Fibroblast of lung (primary cell): ENCODE measurements around the gene LPP. TPM values are rescaled to one million over a fixed set of nuclear protein-coding genes. Genes with fewer than 3 reads are reported as not detected.
A peak's percentile ranks its signal among the peaks of the same experiment; 100 is the strongest.

Experiments used
- DNase-seq, 2 donors: peaks; one replicate each; pipeline versions ENCODE4 v3.0.0 to v3.0.0-alpha.2; 2010; ENCODE audit warnings: low read depth in 2 of 2
- H2AFZ ChIP-seq: 2 replicates; pipeline ENCODE4 v1.5.1; 2012; ENCODE audit warnings: low read length, control low read depth, inconsistent platforms
- H3K27ac ChIP-seq: 2 replicates; pipeline ENCODE4 v1.5.1; 2011; ENCODE audit warnings: low read length, control low read depth; ENCODE audit not compliant: insufficient read depth
- H3K27me3 ChIP-seq: 2 replicates; pipeline ENCODE4 v1.5.1; 2011; ENCODE audit warnings: mild to moderate bottlenecking, low read length; ENCODE audit not compliant: control insufficient read depth, insufficient read depth
- H3K36me3 ChIP-seq: 2 replicates; pipeline ENCODE4 v1.5.1; 2011; ENCODE audit warnings: low read length; ENCODE audit not compliant: control insufficient read depth, insufficient read depth
- H3K4me1 ChIP-seq: 2 replicates; pipeline ENCODE4 v1.5.1; 2011; ENCODE audit warnings: low read length; ENCODE audit not compliant: control insufficient read depth, insufficient read depth; ENCODE audit errors: extremely low read depth
- H3K4me2 ChIP-seq: 2 replicates; pipeline ENCODE4 v1.5.1; 2011; ENCODE audit warnings: low read length, control low read depth; ENCODE audit not compliant: insufficient read depth; ENCODE audit errors: extremely low read depth
- H3K4me3 ChIP-seq, 4 experiments: fragments of 200-600 bp in 1 of 4; sonication (generic) in 1 of 4; replicated peaks in 1 of 4; 2 replicates each; pipeline ENCODE4 v1.5.1; 2011 to 2016; ENCODE audit warnings: low read length in 4 of 4, low read depth in 3 of 4, mild to moderate bottlenecking in 3 of 4, control low read depth in 2 of 4, inconsistent platforms in 1 of 4, mixed read lengths in 1 of 4; ENCODE audit not compliant: insufficient read depth in 1 of 4; ENCODE audit errors: control extremely low read depth in 1 of 4
- H3K79me2 ChIP-seq: 2 replicates; pipeline ENCODE4 v1.5.1; 2012; ENCODE audit warnings: mild to moderate bottlenecking, low read length, inconsistent platforms; ENCODE audit not compliant: control insufficient read depth, insufficient read depth
- H3K9ac ChIP-seq: 2 replicates; pipeline ENCODE4 v1.5.1; 2011; ENCODE audit warnings: mild to moderate bottlenecking, low read length, control low read depth; ENCODE audit not compliant: insufficient read depth
- H3K9me3 ChIP-seq: 2 replicates; pipeline ENCODE4 v1.5.1; 2012; ENCODE audit warnings: low read depth, low read length; ENCODE audit not compliant: control insufficient read depth, insufficient read depth
- H4K20me1 ChIP-seq: 2 replicates; pipeline ENCODE4 v1.5.1; 2011; ENCODE audit warnings: low read length; ENCODE audit not compliant: control insufficient read depth, insufficient read depth; ENCODE audit errors: extremely low read depth
- EZH2 ChIP-seq: IDR thresholded peaks from 2 replicates; pipeline ENCODE4 v1.5.1; 2012; ENCODE audit warnings: low read length, control low read depth, mild to moderate bottlenecking; ENCODE audit errors: missing control alignments
- polyA plus RNA-seq, 2 donors: library from polyadenylated mRNA; depleted of rRNA in 1 of 2; stranded (reverse) in 1 of 2; unstranded in 1 of 2; fragments of >200 nt; gene quantifications; 2 replicates each; pipeline ENCODE4 v1.2.1, GENCODE V29; 2011 to 2012; ENCODE audit warnings: missing spikeins in 1 of 2
- total RNA-seq: library from RNA; depleted of rRNA; stranded (reverse); fragments of >200 nt; gene quantifications from 2 replicates; pipeline ENCODE4 v1.2.1, GENCODE V29; 2014
- TF ChIP-seq, protein P1 (sequence below), 2 donors: IDR thresholded peaks in 1 of 2; conservative IDR thresholded peaks in 1 of 2; 1 replicate in 1 of 2; 2 replicates in 1 of 2; pipeline ENCODE4 v1.5.1; 2011 to 2012; ENCODE audit warnings: low read length in 2 of 2, control low read depth in 1 of 2, inconsistent platforms in 1 of 2, low read depth in 1 of 2, mild to moderate bottlenecking in 1 of 2

The LPP gene
- total and polyA plus RNA-seq, 2 donors (not counting 1 experiment from before 2014, with no cell fraction given), result 69.0 to 124 TPM

DNA sequence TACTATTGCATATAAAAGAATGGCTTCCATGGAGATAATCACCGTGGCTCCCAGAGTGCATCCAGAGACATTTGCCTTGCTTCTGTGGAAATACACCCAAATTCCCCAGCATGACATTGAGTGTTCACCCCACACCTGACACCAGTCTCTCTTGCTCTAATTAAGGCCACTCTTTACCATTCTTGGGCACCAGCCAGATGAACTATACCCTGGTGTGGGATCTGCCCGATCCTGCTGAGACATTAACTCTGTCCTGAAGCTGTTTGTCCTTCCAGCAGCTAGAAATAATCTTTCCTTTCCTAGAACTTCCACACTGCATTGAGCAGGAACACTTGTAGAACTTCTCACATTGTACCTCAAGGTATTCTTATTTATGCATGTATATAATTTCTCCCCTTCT is 105.2 kb downstream of the LPP start:
- Histone ChIP-seq H3K4me2 (no peak overlapping the region), H3K9me3 (no peaks in the 10 kb centered on the region), H3K4me1 (peaks cover 15% of the 10 kb centered on the region), H3K79me2 (peaks cover 45% of the 10 kb centered on the region), H3K27ac (no peak overlapping the region), H3K27me3 (no peaks in the 10 kb centered on the region), H4K20me1 (no peaks in the 10 kb centered on the region), H3K4me3 (no peak overlapping the region), H3K36me3 (no peaks in the 10 kb centered on the region), H2AFZ (no peak overlapping the region), H3K9ac (no peak overlapping the region)
- DNase-seq, result no peak
- TF ChIP-seq EZH2, result no peak
- TF ChIP-seq, protein P1, sequence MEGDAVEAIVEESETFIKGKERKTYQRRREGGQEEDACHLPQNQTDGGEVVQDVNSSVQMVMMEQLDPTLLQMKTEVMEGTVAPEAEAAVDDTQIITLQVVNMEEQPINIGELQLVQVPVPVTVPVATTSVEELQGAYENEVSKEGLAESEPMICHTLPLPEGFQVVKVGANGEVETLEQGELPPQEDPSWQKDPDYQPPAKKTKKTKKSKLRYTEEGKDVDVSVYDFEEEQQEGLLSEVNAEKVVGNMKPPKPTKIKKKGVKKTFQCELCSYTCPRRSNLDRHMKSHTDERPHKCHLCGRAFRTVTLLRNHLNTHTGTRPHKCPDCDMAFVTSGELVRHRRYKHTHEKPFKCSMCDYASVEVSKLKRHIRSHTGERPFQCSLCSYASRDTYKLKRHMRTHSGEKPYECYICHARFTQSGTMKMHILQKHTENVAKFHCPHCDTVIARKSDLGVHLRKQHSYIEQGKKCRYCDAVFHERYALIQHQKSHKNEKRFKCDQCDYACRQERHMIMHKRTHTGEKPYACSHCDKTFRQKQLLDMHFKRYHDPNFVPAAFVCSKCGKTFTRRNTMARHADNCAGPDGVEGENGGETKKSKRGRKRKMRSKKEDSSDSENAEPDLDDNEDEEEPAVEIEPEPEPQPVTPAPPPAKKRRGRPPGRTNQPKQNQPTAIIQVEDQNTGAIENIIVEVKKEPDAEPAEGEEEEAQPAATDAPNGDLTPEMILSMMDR (conservative IDR thresholded peaks at IDR 0.05 in 1 of 2, IDR thresholded peaks at IDR 0.05 in 1 of 2; ENCODE audit: low read depth in 1 of 2, low read length in 2 of 2), result no peak

DNA sequence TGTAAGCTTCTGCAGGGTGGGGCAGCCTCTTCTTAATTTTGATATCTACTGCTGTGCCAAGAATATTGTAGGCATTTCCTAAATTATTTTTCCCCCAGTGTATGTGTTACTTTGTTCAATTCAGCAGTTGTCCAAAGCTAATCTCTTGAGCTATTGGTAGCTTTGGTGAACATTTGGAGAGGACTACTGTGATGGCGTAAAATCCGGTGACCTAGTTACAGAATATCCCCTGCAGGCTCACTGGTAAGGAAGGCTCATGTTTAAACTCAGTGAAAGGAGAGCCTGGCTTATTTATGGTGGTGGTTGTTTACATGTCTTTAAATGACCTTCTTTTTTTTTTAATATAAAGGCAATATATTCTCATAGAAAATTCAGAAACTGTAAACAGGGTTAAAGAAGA is 105.6 kb downstream of the LPP start:
- peaks cover 45% of the 10 kb centered on the region for H3K79me2 ChIP-seq

DNA sequence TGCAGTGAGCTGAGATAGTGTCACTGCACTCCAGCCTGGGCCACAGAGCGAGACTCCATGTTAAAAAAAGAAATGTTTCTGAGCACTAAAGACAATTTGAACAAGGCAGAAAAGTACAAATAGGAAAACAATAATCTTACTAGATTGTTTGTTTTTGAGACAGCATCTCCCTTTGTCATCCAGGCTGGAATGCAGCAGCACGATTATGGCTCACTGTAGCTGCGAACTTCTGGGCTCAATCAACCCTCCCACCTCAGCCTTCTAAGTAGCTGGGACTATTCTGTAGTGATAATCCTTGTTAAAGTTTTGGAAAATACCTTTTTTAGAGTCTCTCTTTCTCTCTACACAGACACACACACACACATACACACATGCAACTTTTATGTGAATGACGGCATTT is 107.1 kb downstream of the LPP start:
- no peak overlapping the region for H3K9ac ChIP-seq
- H3K79me2 ChIP-seq, result peaks cover 45% of the 10 kb centered on the region
- no peak overlapping the region for H3K4me2 ChIP-seq
- no peak for TF ChIP-seq EZH2
- TF ChIP-seq, protein P1 (conservative IDR thresholded peaks at IDR 0.05 in 1 of 2, IDR thresholded peaks at IDR 0.05 in 1 of 2; ENCODE audit: low read depth in 1 of 2, low read length in 2 of 2), result no peak
- H3K4me3 ChIP-seq, result no peak overlapping the region
- H3K4me1 ChIP-seq, result peaks cover 23% of the 10 kb centered on the region
- H3K9me3 ChIP-seq, result no peaks in the 10 kb centered on the region
- H4K20me1 ChIP-seq, result no peaks in the 10 kb centered on the region
- peak overlapping the region; percentile 9 for H3K27ac ChIP-seq
- no peak overlapping the region for H2AFZ ChIP-seq
- no peaks in the 10 kb centered on the region for H3K36me3 ChIP-seq
- H3K27me3 ChIP-seq, result no peaks in the 10 kb centered on the region
- no peak for DNase-seq

More for the DNA sequence above, 105.6 kb downstream of the LPP start:
- no peak overlapping the region for H3K4me3 ChIP-seq
- no peaks in the 10 kb centered on the region for H3K9me3 ChIP-seq
- TF ChIP-seq, protein P1 (conservative IDR thresholded peaks at IDR 0.05 in 1 of 2, IDR thresholded peaks at IDR 0.05 in 1 of 2; ENCODE audit: low read depth in 1 of 2, low read length in 2 of 2), result no peak
- TF ChIP-seq EZH2, result no peak
- no peak overlapping the region for H3K27ac ChIP-seq
- H3K9ac ChIP-seq, result no peak overlapping the region
- no peak overlapping the region for H3K4me2 ChIP-seq
- no peaks in the 10 kb centered on the region for H3K36me3 ChIP-seq
- H4K20me1 ChIP-seq, result no peaks in the 10 kb centered on the region
- peaks cover 15% of the 10 kb centered on the region for H3K4me1 ChIP-seq
- no peak for DNase-seq
- no peaks in the 10 kb centered on the region for H3K27me3 ChIP-seq
- no peak overlapping the region for H2AFZ ChIP-seq
